ENCODE data around the gene POLDIP3.

POLDIP3 gene

GRCh38 chr22:42587588-42588175, 27.0 kb downstream of the POLDIP3 start:
- TF ChIP-seq CTCF (IDR thresholded peaks at IDR 0.05; ENCODE audit: insufficient read depth, low read length, missing control alignments) = no peak
- no peak for DNase-seq (ENCODE audit: low read depth, low spot score)
- CTCF ChIA-PET = no interaction called here

GRCh38 chr22:42586381-42586780, 28.3 kb downstream of the POLDIP3 start:
- DNase-seq (ENCODE audit: low read depth, low spot score) = no peak
- no peak overlapping the region for H3K4me3 ChIP-seq (ENCODE audit: low read depth, low read length)
- POLR2A ChIA-PET = no interaction called here
- CTCF ChIA-PET = no interaction called here
- no peak for TF ChIP-seq CTCF (IDR thresholded peaks at IDR 0.05; ENCODE audit: insufficient read depth, low read length, missing control alignments)

More at GRCh38 chr22:42587588-42588175, 27.0 kb downstream of the POLDIP3 start:
- H3K4me3 ChIP-seq (ENCODE audit: low read depth, low read length) = no peak overlapping the region
- POLR2A ChIA-PET = no interaction called here

- POLR2A ChIA-PET = interaction anchor here (0.6 kb wide), 1 partner anchor 10 kb away, joined by 3 read pairs; no protein-coding TSS in a partner anchor
- CTCF ChIA-PET = interaction anchor here (0.7 kb wide), 1 partner anchor 11 kb away, joined by 3 read pairs; no protein-coding TSS in a partner anchor
- H3K4me3 ChIP-seq (ENCODE audit: low read depth, low read length) = no peak overlapping the region
- DNase-seq (ENCODE audit: low read depth, low spot score) = no peak
- no peak for TF ChIP-seq CTCF (IDR thresholded peaks at IDR 0.05; ENCODE audit: insufficient read depth, low read length, missing control alignments)
Observed at GRCh38 chr22:42585096-42585495, 29.6 kb downstream of the POLDIP3 start.

GRCh38 chr22:42584364-42584940, 30.2 kb downstream of the POLDIP3 start:
- DNase-seq (ENCODE audit: low read depth, low spot score) = no peak
- POLR2A ChIA-PET = no interaction called here
- H3K4me3 ChIP-seq (ENCODE audit: low read depth, low read length) = no peak overlapping the region
- CTCF ChIA-PET = interaction anchor here (0.7 kb wide), 1 partner anchor 11 kb away, joined by 3 read pairs; no protein-coding TSS in a partner anchor
- no peak for TF ChIP-seq CTCF (IDR thresholded peaks at IDR 0.05; ENCODE audit: insufficient read depth, low read length, missing control alignments)

GRCh38 chr22:42582987-42583386, 31.7 kb downstream of the POLDIP3 start:
- no peak overlapping the region for H3K4me3 ChIP-seq (ENCODE audit: low read depth, low read length)
- ChIA-PET POLR2A (no interaction called here), CTCF (interaction anchor here (1.0 to 1.2 kb wide), 2 partner anchors 9 to 38 kb away, joined by 3 to 4 read pairs; no protein-coding TSS in a partner anchor)
- TF ChIP-seq CTCF (IDR thresholded peaks at IDR 0.05; ENCODE audit: insufficient read depth, low read length, missing control alignments) = no peak
- no peak for DNase-seq (ENCODE audit: low read depth, low spot score)
